ENCODE results near the gene C9orf85.

DNA sequence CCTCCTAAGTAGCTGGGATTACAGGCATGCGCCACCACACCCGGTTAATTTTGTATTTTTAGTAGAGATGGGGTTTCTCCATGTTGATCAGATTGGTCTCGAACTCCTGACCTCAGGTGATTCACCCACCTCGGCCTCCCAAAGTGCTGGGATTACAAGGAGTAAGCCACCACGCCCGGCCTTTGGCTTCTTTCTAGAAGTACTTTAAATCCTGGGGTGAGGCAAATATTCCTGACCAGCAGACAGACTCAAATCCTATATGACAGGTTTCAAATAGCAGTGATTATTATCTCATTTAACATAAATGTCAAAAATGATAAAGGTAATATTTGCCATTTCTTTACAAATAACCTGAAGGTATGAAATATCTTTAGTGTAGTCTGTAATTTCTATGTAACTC, 36.1 kb upstream of the C9orf85 start:
- TF ChIP-seq, protein P1, sequence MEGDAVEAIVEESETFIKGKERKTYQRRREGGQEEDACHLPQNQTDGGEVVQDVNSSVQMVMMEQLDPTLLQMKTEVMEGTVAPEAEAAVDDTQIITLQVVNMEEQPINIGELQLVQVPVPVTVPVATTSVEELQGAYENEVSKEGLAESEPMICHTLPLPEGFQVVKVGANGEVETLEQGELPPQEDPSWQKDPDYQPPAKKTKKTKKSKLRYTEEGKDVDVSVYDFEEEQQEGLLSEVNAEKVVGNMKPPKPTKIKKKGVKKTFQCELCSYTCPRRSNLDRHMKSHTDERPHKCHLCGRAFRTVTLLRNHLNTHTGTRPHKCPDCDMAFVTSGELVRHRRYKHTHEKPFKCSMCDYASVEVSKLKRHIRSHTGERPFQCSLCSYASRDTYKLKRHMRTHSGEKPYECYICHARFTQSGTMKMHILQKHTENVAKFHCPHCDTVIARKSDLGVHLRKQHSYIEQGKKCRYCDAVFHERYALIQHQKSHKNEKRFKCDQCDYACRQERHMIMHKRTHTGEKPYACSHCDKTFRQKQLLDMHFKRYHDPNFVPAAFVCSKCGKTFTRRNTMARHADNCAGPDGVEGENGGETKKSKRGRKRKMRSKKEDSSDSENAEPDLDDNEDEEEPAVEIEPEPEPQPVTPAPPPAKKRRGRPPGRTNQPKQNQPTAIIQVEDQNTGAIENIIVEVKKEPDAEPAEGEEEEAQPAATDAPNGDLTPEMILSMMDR (IDR thresholded peaks at IDR 0.05; ENCODE audit: insufficient read depth, low read length, poor library complexity, severe bottlenecking), result no peak
- no peak for TF ChIP-seq EZH2phosphoT487 (conservative IDR thresholded peaks at IDR 0.05; ENCODE audit: low read length)
